ENCODE results near the gene EIF2S2. TPM values are rescaled to one million over a fixed set of nuclear protein-coding genes. Genes with fewer than 3 reads are reported as not detected.

EIF2S2 gene
- total RNA-seq, 1 experiment from 2014 or later: 121 TPM

- no peak for TF ChIP-seq YY1 (IDR thresholded peaks at IDR 0.05; ENCODE audit: extremely low read depth, insufficient replicate concordance, low read depth, low read length)
- TF ChIP-seq ZFX (IDR thresholded peaks at IDR 0.05): no peak
- TF ChIP-seq, protein P1, sequence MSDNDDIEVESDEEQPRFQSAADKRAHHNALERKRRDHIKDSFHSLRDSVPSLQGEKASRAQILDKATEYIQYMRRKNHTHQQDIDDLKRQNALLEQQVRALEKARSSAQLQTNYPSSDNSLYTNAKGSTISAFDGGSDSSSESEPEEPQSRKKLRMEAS (IDR thresholded peaks at IDR 0.05): no peak
- TF ChIP-seq SRF (IDR thresholded peaks at IDR 0.05; ENCODE audit: low read depth): no peak
- TF ChIP-seq FOSL1 (IDR thresholded peaks at IDR 0.05; ENCODE audit: low read depth): no peak
- no peak for TF ChIP-seq JUND (IDR thresholded peaks at IDR 0.05)
Observed at GRCh38 chr20:34045930-34046725, 65.9 kb downstream of the EIF2S2 start (continued).

GRCh38 chr20:34045294-34045693 lies 66.7 kb downstream of the EIF2S2 start:
- Histone ChIP-seq H3K9me3 (ENCODE audit: control insufficient read depth in 1 of 2, insufficient read depth in 1 of 2, low read depth in 1 of 2, low read length in 2 of 2) (no peaks in the 10 kb centered on the region), H3K9ac (ENCODE audit: low read length) (no peak overlapping the region), H3K4me3 (replicated peaks in 1 of 2; ENCODE audit: low read depth in 1 of 2, low read length in 2 of 2) (no peak overlapping the region), H4K20me1 (ENCODE audit: insufficient read depth) (no peaks in the 10 kb centered on the region), H3K27ac (ENCODE audit: low read depth, low read length) (no peak overlapping the region), H2AFZ (ENCODE audit: low read depth, low read length, poor library complexity, severe bottlenecking) (no peak overlapping the region), H3K9me2 (ENCODE audit: insufficient read depth) (no peaks in the 10 kb centered on the region), H3K4me2 (ENCODE audit: low read length) (no peak overlapping the region), H3K4me1 (ENCODE audit: control insufficient read depth in 1 of 2, insufficient read depth in 2 of 2, low read length in 2 of 2) (no peaks in the 10 kb centered on the region), H3K27me3 (ENCODE audit: insufficient read depth, low read length) (no peaks in the 10 kb centered on the region), H3K79me2 (ENCODE audit: insufficient read depth, low read length) (peaks cover 90% of the 10 kb centered on the region), H3K36me3 (ENCODE audit: control insufficient read depth in 1 of 2, insufficient read depth in 2 of 2, low read length in 2 of 2) (no peaks in the 10 kb centered on the region)
- POLR2A ChIA-PET: no interaction called here
- no peak for TF ChIP-seq EGR1 (IDR thresholded peaks at IDR 0.05; ENCODE audit: low read depth)
- TF ChIP-seq SP1 (IDR thresholded peaks at IDR 0.05; ENCODE audit: low read depth): no peak
- TF ChIP-seq SIN3A (IDR thresholded peaks at IDR 0.05; ENCODE audit: low read depth): no peak
- no peak for TF ChIP-seq RAD21 (IDR thresholded peaks at IDR 0.05; ENCODE audit: low read depth)
- TF ChIP-seq ZFX (IDR thresholded peaks at IDR 0.05): no peak
- no peak for TF ChIP-seq JUND (IDR thresholded peaks at IDR 0.05)
- no peak for TF ChIP-seq ELF1 (IDR thresholded peaks at IDR 0.05; ENCODE audit: borderline replicate concordance, low read depth)
- TF ChIP-seq SRF (IDR thresholded peaks at IDR 0.05; ENCODE audit: low read depth): no peak
- no peak for TF ChIP-seq POLR2AphosphoS5 (IDR thresholded peaks at IDR 0.05; ENCODE audit: low read depth, low read length)
- TF ChIP-seq, protein P2, sequence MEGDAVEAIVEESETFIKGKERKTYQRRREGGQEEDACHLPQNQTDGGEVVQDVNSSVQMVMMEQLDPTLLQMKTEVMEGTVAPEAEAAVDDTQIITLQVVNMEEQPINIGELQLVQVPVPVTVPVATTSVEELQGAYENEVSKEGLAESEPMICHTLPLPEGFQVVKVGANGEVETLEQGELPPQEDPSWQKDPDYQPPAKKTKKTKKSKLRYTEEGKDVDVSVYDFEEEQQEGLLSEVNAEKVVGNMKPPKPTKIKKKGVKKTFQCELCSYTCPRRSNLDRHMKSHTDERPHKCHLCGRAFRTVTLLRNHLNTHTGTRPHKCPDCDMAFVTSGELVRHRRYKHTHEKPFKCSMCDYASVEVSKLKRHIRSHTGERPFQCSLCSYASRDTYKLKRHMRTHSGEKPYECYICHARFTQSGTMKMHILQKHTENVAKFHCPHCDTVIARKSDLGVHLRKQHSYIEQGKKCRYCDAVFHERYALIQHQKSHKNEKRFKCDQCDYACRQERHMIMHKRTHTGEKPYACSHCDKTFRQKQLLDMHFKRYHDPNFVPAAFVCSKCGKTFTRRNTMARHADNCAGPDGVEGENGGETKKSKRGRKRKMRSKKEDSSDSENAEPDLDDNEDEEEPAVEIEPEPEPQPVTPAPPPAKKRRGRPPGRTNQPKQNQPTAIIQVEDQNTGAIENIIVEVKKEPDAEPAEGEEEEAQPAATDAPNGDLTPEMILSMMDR (IDR thresholded peaks at IDR 0.05 in 2 of 3, conservative IDR thresholded peaks at IDR 0.05 in 1 of 3; ENCODE audit: borderline replicate concordance in 1 of 3, insufficient read depth in 1 of 3, low read depth in 2 of 3, low read length in 2 of 3): no peak
- no peak for TF ChIP-seq EZH2phosphoT487 (IDR thresholded peaks at IDR 0.05; ENCODE audit: borderline replicate concordance)
- no peak for TF ChIP-seq FOSL1 (IDR thresholded peaks at IDR 0.05; ENCODE audit: low read depth)
- TF ChIP-seq CEBPB (IDR thresholded peaks at IDR 0.05; ENCODE audit: low read depth): no peak
- no peak for TF ChIP-seq YY1 (IDR thresholded peaks at IDR 0.05; ENCODE audit: extremely low read depth, insufficient replicate concordance, low read depth, low read length)
- TF ChIP-seq, protein P1 (IDR thresholded peaks at IDR 0.05): no peak
- TF ChIP-seq EZH2 (IDR thresholded peaks at IDR 0.05): no peak
- TF ChIP-seq, protein P3, sequence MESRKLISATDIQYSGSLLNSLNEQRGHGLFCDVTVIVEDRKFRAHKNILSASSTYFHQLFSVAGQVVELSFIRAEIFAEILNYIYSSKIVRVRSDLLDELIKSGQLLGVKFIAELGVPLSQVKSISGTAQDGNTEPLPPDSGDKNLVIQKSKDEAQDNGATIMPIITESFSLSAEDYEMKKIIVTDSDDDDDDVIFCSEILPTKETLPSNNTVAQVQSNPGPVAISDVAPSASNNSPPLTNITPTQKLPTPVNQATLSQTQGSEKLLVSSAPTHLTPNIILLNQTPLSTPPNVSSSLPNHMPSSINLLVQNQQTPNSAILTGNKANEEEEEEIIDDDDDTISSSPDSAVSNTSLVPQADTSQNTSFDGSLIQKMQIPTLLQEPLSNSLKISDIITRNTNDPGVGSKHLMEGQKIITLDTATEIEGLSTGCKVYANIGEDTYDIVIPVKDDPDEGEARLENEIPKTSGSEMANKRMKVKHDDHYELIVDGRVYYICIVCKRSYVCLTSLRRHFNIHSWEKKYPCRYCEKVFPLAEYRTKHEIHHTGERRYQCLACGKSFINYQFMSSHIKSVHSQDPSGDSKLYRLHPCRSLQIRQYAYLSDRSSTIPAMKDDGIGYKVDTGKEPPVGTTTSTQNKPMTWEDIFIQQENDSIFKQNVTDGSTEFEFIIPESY (IDR thresholded peaks at IDR 0.05; ENCODE audit: extremely low read depth, insufficient replicate concordance, low read length): no peak
- no peak for TF ChIP-seq CBX3 (IDR thresholded peaks at IDR 0.05; ENCODE audit: low read depth)
- ATAC-seq (no peak), DNase-seq (ENCODE audit: low read depth, low spot score) (no peak)
- RAD21 ChIA-PET (ENCODE audit: low non-redundant PET in 1 of 2, low total read pairs in 2 of 2, uncharacterized antibody in 2 of 2, unreplicated experiment in 2 of 2): interaction anchor here in 1 of 2 experiments (0.6 kb wide), 1 partner anchor 581 kb away, joined by 4 read pairs; no protein-coding TSS in a partner anchor
- BruUV-seq (replicated peaks): no TSS peak
- intact Hi-C loops (cut with micrococcal nuclease): no loop called here
- CTCF ChIA-PET: no interaction called here

Measured in HCT116 (cell line).